ENCODE results near the gene DOK5.

- TF ChIP-seq CTCF (conservative IDR thresholded peaks at IDR 0.05; ENCODE audit: low read depth, low read length) (no peak), BHLHE40 (IDR thresholded peaks at IDR 0.05; ENCODE audit: low read depth, low read length) (no peak), SMC3 (IDR thresholded peaks at IDR 0.05; ENCODE audit: low read depth, low read length) (no peak)
Measured at GRCh38 chr20:54566031-54566688, 90.8 kb downstream of the DOK5 start.
